Keratinocyte (primary cell): Measurements from ENCODE around the gene TPM2.

Experiments
- EZH2 ChIP-seq: IDR thresholded peaks from one replicate; pipeline ENCODE4 v1.6.1; 2012; ENCODE audit warnings: inconsistent platforms, mild to moderate bottlenecking, low read length, moderate library complexity
- TF ChIP-seq, protein P1 (sequence below), 3 experiments: IDR thresholded peaks in 1 of 3; conservative IDR thresholded peaks in 1 of 3; optimal IDR thresholded peaks in 1 of 3; 2 replicates in 2 of 3; 3 replicates in 1 of 3; pipeline versions ENCODE3 to v1.5.1; 2011; ENCODE audit warnings: low read length in 3 of 3, mild to moderate bottlenecking in 3 of 3, moderate library complexity in 2 of 3, control low read depth in 1 of 3, inconsistent platforms in 1 of 3; ENCODE audit not compliant: insufficient read depth in 2 of 3; ENCODE audit errors: extremely low read depth in 1 of 3

DNA sequence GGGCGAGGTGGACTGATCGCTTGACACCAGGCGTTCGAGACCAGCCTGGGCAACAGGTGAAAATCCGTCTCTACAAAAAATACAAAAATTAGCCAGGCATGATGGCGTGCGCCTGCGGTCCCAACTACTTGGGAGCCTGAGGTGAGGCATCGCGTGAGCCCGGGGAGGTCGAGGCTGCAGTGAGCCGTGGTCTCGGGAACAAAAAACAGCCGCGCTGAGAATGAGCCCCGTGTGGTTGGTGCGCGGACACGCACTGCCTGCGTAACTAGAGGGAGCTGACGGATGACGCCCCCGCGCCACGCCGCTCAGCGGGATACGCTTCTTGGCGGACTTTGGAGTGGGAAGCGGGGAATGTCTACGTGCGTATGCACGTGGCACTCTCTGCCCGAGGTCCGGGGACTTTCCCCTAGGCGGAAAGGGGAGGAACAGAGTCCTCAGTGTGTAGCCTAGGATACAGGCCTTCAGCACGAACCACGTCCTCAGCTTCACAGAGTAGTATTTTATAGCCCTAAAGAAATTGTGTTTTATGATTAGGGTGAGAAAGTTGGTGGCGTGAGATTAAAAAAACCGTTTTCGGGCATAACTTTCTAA, 32.1 kb downstream of the TPM2 start, which contains the start of gene RMRP:
- TF ChIP-seq, protein P1, sequence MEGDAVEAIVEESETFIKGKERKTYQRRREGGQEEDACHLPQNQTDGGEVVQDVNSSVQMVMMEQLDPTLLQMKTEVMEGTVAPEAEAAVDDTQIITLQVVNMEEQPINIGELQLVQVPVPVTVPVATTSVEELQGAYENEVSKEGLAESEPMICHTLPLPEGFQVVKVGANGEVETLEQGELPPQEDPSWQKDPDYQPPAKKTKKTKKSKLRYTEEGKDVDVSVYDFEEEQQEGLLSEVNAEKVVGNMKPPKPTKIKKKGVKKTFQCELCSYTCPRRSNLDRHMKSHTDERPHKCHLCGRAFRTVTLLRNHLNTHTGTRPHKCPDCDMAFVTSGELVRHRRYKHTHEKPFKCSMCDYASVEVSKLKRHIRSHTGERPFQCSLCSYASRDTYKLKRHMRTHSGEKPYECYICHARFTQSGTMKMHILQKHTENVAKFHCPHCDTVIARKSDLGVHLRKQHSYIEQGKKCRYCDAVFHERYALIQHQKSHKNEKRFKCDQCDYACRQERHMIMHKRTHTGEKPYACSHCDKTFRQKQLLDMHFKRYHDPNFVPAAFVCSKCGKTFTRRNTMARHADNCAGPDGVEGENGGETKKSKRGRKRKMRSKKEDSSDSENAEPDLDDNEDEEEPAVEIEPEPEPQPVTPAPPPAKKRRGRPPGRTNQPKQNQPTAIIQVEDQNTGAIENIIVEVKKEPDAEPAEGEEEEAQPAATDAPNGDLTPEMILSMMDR (optimal IDR thresholded peaks at IDR 0.05 in 1 of 3, IDR thresholded peaks at IDR 0.05 in 1 of 3, conservative IDR thresholded peaks at IDR 0.05 in 1 of 3; ENCODE audit: extremely low read depth in 1 of 3, insufficient read depth in 2 of 3, low read length in 3 of 3) = peak in 2 of 3 experiments; percentile 19 to 22
- no peak for TF ChIP-seq EZH2
